ENCODE data around the gene PYDC2.

The PYDC2 gene

DNA sequence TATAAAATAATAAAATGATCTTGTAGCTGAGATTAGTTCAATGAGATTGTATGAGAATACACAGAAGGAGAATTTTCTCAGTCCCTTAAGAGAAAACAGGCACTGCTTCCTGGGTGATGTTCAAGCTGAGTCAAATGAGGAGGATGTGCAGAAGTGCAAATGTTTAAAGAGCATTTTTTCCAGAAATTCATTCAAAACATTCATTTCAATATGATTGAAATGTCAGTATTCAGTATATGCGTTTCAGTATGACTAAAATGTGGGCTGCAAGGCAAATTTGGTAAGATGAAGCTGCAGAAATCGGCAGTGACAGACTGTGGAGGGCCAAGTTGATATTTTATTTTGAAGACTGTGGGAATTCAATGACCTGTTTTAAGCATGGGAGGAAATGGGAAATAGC lies 19.3 kb upstream of the PYDC2 start:
- no peak for TF ChIP-seq SPI1 (IDR thresholded peaks at IDR 0.05; ENCODE audit: borderline replicate concordance, low read depth)
- no peak for TF ChIP-seq POLR2AphosphoS5 (IDR thresholded peaks at IDR 0.05; ENCODE audit: low read depth)
- no peak for TF ChIP-seq CTCF (IDR thresholded peaks at IDR 0.05; ENCODE audit: insufficient read depth, low read length)
- TF ChIP-seq, protein P1, sequence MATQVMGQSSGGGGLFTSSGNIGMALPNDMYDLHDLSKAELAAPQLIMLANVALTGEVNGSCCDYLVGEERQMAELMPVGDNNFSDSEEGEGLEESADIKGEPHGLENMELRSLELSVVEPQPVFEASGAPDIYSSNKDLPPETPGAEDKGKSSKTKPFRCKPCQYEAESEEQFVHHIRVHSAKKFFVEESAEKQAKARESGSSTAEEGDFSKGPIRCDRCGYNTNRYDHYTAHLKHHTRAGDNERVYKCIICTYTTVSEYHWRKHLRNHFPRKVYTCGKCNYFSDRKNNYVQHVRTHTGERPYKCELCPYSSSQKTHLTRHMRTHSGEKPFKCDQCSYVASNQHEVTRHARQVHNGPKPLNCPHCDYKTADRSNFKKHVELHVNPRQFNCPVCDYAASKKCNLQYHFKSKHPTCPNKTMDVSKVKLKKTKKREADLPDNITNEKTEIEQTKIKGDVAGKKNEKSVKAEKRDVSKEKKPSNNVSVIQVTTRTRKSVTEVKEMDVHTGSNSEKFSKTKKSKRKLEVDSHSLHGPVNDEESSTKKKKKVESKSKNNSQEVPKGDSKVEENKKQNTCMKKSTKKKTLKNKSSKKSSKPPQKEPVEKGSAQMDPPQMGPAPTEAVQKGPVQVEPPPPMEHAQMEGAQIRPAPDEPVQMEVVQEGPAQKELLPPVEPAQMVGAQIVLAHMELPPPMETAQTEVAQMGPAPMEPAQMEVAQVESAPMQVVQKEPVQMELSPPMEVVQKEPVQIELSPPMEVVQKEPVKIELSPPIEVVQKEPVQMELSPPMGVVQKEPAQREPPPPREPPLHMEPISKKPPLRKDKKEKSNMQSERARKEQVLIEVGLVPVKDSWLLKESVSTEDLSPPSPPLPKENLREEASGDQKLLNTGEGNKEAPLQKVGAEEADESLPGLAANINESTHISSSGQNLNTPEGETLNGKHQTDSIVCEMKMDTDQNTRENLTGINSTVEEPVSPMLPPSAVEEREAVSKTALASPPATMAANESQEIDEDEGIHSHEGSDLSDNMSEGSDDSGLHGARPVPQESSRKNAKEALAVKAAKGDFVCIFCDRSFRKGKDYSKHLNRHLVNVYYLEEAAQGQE (IDR thresholded peaks at IDR 0.05; ENCODE audit: insufficient replicate concordance, low read depth), result no peak
- TF ChIP-seq GABPA (IDR thresholded peaks at IDR 0.05; ENCODE audit: low read depth), result no peak
- Histone ChIP-seq H3K4me3 (replicated peaks; ENCODE audit: insufficient read depth, low read length) (no peak overlapping the region), H3K27me3 (ENCODE audit: insufficient read depth, poor library complexity, severe bottlenecking) (no peaks in the 10 kb centered on the region), H3K27ac (replicated peaks) (no peak overlapping the region)
- DNase-seq (ENCODE audit: low read depth in 1 of 2, low spot score in 1 of 2), result no peak

DNA sequence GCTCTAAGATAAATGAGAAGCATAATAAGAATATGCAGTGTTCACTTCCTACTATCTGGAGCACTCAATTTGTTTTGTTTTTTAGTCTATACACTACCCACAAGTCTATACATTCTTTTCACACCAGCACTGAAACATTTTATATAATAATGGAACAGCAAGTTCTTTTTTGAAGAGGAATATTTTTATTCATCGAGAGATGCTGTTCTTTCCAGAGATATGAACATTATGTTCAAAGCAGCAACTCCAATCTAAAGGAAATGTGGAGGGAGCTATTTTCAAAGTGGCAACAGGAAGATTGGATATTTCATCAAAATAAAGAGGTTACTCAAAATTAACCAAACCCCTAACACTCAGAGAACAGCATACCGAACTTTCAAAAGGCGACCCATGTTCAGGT lies 16.4 kb upstream of the PYDC2 start:
- no peak overlapping the region for H3K27ac ChIP-seq (replicated peaks)
- no peaks in the 10 kb centered on the region for H3K27me3 ChIP-seq (ENCODE audit: insufficient read depth, poor library complexity, severe bottlenecking)
- DNase-seq (ENCODE audit: low read depth in 1 of 2, low spot score in 1 of 2), result no peak
- TF ChIP-seq CTCF (IDR thresholded peaks at IDR 0.05; ENCODE audit: insufficient read depth, low read length) (no peak), POLR2AphosphoS5 (IDR thresholded peaks at IDR 0.05; ENCODE audit: low read depth) (no peak), SPI1 (IDR thresholded peaks at IDR 0.05; ENCODE audit: borderline replicate concordance, low read depth) (no peak), GABPA (IDR thresholded peaks at IDR 0.05; ENCODE audit: low read depth) (no peak)
- TF ChIP-seq, protein P1 (IDR thresholded peaks at IDR 0.05; ENCODE audit: insufficient replicate concordance, low read depth), result no peak
- no peak overlapping the region for H3K4me3 ChIP-seq (replicated peaks; ENCODE audit: insufficient read depth, low read length)

GRCh38 chr3:191449256-191449655 lies 11.7 kb upstream of the PYDC2 start:
- H3K27me3 ChIP-seq (ENCODE audit: insufficient read depth, poor library complexity, severe bottlenecking), result no peaks in the 10 kb centered on the region
- DNase-seq (ENCODE audit: low read depth in 1 of 2, low spot score in 1 of 2), result no peak
- H3K27ac ChIP-seq (replicated peaks), result no peak overlapping the region
- no peak overlapping the region for H3K4me3 ChIP-seq (replicated peaks; ENCODE audit: insufficient read depth, low read length)
- TF ChIP-seq GABPA (IDR thresholded peaks at IDR 0.05; ENCODE audit: low read depth) (no peak), SPI1 (IDR thresholded peaks at IDR 0.05; ENCODE audit: borderline replicate concordance, low read depth) (no peak), POLR2AphosphoS5 (IDR thresholded peaks at IDR 0.05; ENCODE audit: low read depth) (no peak)

DNA sequence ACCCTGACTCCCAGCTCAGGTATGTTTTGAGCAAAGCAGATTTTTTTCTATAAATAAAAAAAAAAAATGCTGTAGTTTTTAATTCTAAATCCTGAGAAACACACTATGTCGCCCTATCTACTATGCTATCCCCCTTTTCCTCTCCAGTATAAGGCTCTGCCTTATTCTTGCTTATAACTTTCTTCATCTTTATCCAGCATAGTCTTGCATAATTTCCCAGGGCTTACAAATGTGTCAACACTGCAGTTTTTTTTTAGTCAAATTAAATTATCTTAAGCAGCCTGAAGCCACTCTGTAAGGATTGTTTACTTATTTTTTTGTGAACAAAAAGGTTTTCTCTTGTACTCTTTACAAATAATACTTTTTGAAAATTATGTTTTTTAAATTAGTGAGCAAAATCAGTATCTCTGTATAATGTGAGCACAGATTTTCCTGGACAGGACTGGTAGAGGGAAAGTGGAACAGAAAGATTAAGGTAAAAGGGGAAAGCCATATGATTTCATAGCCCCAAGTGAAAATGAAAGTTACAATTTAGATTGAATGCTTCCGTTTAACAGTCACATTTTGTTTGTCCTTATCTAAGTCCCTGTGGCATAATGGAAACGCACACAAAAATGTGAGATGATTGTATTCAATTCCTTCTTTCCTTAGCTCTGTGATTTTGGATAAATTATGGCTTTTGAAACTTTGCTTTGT lies 5.6 kb upstream of the PYDC2 start:
- no peaks in the 10 kb centered on the region for H3K27me3 ChIP-seq (ENCODE audit: insufficient read depth, poor library complexity, severe bottlenecking)
- TF ChIP-seq, protein P1 (IDR thresholded peaks at IDR 0.05; ENCODE audit: insufficient replicate concordance, low read depth), result no peak
- TF ChIP-seq POLR2AphosphoS5 (IDR thresholded peaks at IDR 0.05; ENCODE audit: low read depth) (no peak), GABPA (IDR thresholded peaks at IDR 0.05; ENCODE audit: low read depth) (no peak), CTCF (IDR thresholded peaks at IDR 0.05; ENCODE audit: insufficient read depth, low read length) (no peak), SPI1 (IDR thresholded peaks at IDR 0.05; ENCODE audit: borderline replicate concordance, low read depth) (no peak)
- H3K27ac ChIP-seq (replicated peaks), result no peak overlapping the region
- DNase-seq (ENCODE audit: low read depth in 1 of 2, low spot score in 1 of 2), result no peak
- no peak overlapping the region for H3K4me3 ChIP-seq (replicated peaks; ENCODE audit: insufficient read depth, low read length)

Measured in HL-60 (cell line).